ENCODE results near the gene KLHL29. TPM values are rescaled to one million over a fixed set of nuclear protein-coding genes. Genes with fewer than 3 reads are reported as not detected.

Gene KLHL29
- total RNA-seq, 4 donors from 2014 or later, result 7.6 to 15.3 (median 8.4) TPM

GRCh38 chr2:23516520-23517256 is 131.7 kb downstream of the KLHL29 start:
- TF ChIP-seq CTCF (IDR thresholded peaks at IDR 0.05; ENCODE audit: low read depth), result no peak

GRCh38 chr2:23518481-23519333 is 133.7 kb downstream of the KLHL29 start:
- no peak for TF ChIP-seq CTCF (IDR thresholded peaks at IDR 0.05; ENCODE audit: low read depth)

GRCh38 chr2:23519334-23519651 is 134.3 kb downstream of the KLHL29 start:
- TF ChIP-seq CTCF (IDR thresholded peaks at IDR 0.05; ENCODE audit: low read depth), result no peak

- no peak for TF ChIP-seq CTCF (IDR thresholded peaks at IDR 0.05; ENCODE audit: low read depth)
These were observed 135.3 kb downstream of the KLHL29 start for GRCh38 chr2:23520256-23520655.

GRCh38 chr2:23521060-23521459 is 136.1 kb downstream of the KLHL29 start:
- TF ChIP-seq CTCF (IDR thresholded peaks at IDR 0.05; ENCODE audit: low read depth), result no peak

GRCh38 chr2:23522726-23523372 is 137.9 kb downstream of the KLHL29 start:
- no peak for TF ChIP-seq CTCF (IDR thresholded peaks at IDR 0.05; ENCODE audit: low read depth)
